NB4 (cell line): Measurements from ENCODE around the gene AFF2.

Source experiments
- DNase-seq: peaks from one replicate; pipeline ENCODE4 v3.0.0; 2010; ENCODE audit warnings: low read depth
- H3K4me3 ChIP-seq: one replicate; pipeline ENCODE4 v1.5.1; 2011; ENCODE audit warnings: mild to moderate bottlenecking, low read depth, low read length, moderate library complexity
- MYC ChIP-seq: IDR thresholded peaks from 2 replicates; pipeline ENCODE4 v1.6.1; 2011; ENCODE audit warnings: low read depth, low read length
- POLR2A ChIP-seq: IDR thresholded peaks from 2 replicates; pipeline ENCODE4 v1.6.1; 2011; ENCODE audit warnings: mild to moderate bottlenecking; ENCODE audit not compliant: insufficient read length; ENCODE audit errors: extremely low read depth
- TF ChIP-seq, protein P1 (sequence below): IDR thresholded peaks from one replicate; pipeline ENCODE4 v1.5.1; 2012; ENCODE audit warnings: low read depth, low read length
- TF ChIP-seq, protein P2 (sequence below): IDR thresholded peaks from 2 replicates; pipeline ENCODE4 v1.6.1; 2011; ENCODE audit warnings: low read depth, low read length

AFF2 gene

DNA sequence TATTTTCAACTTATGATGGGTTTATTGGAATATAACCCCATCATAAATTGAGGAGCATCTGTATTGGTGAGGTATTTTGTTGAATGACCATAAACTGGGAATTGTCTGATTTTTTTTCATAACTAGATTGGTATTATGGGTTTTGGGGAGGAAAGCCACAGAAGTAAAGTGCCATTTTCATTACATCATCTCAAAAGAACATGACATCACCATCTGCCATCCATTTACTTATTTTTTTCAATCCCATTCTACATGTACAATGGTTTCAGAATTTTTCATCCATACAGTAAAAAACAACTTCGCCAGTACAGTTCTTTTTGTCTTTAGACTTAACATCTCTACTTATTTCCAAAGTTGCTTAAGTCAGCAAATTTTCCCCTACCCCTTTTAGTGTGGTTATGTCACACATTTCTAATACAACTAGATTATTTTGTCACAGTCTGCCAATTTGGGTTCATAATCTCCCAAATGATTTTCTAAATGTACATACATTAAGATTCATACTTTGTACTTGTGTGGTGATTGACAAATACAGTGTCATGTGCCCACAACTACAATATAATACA lies 545.3 kb downstream of the AFF2 start:
- H3K4me3 ChIP-seq = no peak overlapping the region
- no peak for DNase-seq
- TF ChIP-seq, protein P1, sequence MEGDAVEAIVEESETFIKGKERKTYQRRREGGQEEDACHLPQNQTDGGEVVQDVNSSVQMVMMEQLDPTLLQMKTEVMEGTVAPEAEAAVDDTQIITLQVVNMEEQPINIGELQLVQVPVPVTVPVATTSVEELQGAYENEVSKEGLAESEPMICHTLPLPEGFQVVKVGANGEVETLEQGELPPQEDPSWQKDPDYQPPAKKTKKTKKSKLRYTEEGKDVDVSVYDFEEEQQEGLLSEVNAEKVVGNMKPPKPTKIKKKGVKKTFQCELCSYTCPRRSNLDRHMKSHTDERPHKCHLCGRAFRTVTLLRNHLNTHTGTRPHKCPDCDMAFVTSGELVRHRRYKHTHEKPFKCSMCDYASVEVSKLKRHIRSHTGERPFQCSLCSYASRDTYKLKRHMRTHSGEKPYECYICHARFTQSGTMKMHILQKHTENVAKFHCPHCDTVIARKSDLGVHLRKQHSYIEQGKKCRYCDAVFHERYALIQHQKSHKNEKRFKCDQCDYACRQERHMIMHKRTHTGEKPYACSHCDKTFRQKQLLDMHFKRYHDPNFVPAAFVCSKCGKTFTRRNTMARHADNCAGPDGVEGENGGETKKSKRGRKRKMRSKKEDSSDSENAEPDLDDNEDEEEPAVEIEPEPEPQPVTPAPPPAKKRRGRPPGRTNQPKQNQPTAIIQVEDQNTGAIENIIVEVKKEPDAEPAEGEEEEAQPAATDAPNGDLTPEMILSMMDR = no peak
- TF ChIP-seq POLR2A (no peak), MYC (no peak)
- TF ChIP-seq, protein P2, sequence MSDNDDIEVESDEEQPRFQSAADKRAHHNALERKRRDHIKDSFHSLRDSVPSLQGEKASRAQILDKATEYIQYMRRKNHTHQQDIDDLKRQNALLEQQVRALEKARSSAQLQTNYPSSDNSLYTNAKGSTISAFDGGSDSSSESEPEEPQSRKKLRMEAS = no peak
